ENCODE measurements around the gene KPNA3.
A peak's percentile ranks its signal among the peaks of the same experiment; 100 is the strongest.

KPNA3 gene, protein sequence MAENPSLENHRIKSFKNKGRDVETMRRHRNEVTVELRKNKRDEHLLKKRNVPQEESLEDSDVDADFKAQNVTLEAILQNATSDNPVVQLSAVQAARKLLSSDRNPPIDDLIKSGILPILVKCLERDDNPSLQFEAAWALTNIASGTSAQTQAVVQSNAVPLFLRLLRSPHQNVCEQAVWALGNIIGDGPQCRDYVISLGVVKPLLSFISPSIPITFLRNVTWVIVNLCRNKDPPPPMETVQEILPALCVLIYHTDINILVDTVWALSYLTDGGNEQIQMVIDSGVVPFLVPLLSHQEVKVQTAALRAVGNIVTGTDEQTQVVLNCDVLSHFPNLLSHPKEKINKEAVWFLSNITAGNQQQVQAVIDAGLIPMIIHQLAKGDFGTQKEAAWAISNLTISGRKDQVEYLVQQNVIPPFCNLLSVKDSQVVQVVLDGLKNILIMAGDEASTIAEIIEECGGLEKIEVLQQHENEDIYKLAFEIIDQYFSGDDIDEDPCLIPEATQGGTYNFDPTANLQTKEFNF

DNA sequence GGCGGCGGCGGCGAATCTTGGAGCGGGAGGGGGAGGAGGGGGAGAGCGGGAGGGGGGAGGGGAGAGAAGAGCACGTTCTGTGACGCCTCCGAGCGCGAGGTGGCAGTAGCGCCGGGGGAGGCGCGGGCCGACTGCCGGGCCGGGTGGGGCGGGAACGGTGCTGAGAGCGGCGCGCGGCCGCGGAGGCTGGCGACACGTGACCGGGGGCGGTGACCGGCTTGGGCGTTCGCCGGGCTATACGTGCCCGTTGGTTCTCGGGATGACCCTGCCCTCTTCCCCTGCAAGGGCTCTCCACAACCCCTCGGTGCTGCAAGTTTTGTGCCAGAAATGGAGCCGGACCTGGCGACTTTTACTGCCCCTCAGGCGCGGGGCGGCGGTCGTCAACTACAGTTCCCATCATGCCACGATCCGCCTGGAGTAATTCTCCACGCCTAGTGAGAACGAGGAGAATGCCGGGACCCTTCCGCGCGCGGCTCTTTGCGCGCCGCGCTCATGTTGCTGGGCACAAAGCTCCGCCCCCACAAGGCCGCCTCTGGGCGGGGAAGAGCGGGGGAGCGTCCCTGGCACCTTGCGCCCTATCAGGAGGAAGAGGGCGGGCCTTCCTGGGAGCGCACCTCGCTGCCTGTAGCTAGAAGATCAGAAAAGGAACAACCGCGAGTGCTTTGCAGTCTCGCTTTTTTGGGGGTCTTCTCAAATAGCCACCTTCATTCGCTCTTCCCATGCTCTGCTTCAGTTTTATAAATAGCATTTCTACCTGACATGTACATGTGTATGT lies at the start of gene KPNA3:
Gene KPNA3, minus strand, starts transcription at position 133 of the 775 bp plus-strand sequence. CDS start 176 bp downstream, outside the sequence.
- Mint-ChIP-seq H3K9me3 (no peaks in the 10 kb centered on the region), H3K36me3 (peaks cover 9 to 13% of the 10 kb centered on the region in 2 donors), H3K27me3 (no peaks in the 10 kb centered on the region), H3K4me3 (peak within 1 kb of the TSS; percentile 89 to 91), H3K27ac (peak within 1 kb of the TSS; percentile 98), H3K4me1 (peaks cover 24 to 33% of the 10 kb centered on the region in 2 donors)
- DNase-seq, result peak; percentile 91
- ATAC-seq (replicated peaks), result peak; percentile 89 to 92

DNA sequence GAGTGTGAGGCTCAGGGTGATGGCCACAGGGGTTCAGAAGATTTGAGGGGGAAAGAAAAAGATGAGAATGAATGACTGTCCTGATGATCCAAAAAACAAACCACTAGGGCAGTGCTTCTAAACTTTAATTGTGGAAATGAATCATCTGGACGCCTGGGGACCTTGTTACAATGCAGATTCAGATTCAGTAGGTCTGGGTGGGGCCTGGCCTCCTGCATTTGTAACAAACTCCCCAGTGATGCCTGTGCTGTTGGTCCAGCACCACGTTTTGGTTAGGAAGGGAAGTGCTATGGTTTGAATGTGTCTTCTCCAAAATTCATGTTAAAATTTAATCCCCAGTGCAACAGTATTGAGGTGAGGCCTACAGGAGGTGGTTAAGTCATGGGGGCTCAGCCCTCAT lies 49.5 kb upstream of the KPNA3 start:
- Mint-ChIP-seq H3K36me3 (no peaks in the 10 kb centered on the region), H3K4me1 (peaks cover 0 to 5% of the 10 kb centered on the region in 2 donors), H3K27ac (no peak overlapping the region), H3K9me3 (no peaks in the 10 kb centered on the region), H3K4me3 (no peak overlapping the region), H3K27me3 (peaks cover 0 to 7% of the 10 kb centered on the region in 2 donors)
- DNase-seq, result no peak
- no peak for ATAC-seq (replicated peaks)

DNA sequence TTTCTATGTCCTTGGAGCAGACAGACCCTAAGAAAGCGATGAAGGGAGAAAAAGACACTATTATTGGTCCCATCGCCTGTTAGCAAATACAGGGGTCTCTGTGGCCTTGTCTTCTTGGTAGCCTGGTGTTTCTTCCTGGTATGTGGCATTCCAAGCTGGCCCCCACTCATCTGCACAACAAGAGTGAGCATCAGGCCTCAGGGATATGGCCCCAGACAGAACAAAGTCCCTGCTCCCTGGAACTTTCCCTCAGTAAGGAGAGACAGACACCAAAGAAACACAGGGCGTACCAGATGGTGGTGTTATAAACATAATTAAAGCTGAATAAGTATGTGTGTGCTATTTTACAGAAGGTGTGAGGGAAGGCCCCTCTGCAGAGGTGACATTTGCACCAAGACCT lies 48.2 kb upstream of the KPNA3 start:
- H3K4me3 Mint-ChIP-seq, result no peak overlapping the region

DNA sequence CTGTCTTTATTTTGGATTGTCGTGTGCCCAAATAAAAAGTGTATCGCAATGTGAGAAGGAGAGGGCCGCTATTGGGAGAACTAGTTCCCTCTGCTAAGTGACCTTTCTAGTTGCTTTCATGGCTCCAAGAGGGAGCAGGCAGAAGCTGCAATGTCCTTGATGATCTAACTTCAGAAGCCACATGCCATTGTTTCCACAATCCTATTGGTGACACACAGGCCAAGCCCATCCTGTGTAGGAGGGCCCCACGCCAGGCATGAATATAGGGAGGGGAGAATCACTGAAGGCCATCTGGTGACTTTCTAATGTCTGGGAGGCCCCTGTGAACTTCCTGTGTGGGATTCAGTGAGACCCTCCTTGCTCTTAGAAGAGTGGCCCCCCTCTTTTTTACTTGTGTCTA lies 47.8 kb upstream of the KPNA3 start:
- H3K27me3 Mint-ChIP-seq, result peaks cover 0 to 4% of the 10 kb centered on the region in 2 donors
- no peaks in the 10 kb centered on the region for H3K9me3 Mint-ChIP-seq
- no peak overlapping the region for H3K27ac Mint-ChIP-seq
- no peak overlapping the region for H3K4me3 Mint-ChIP-seq
- no peaks in the 10 kb centered on the region for H3K36me3 Mint-ChIP-seq
- DNase-seq, result no peak
- H3K4me1 Mint-ChIP-seq, result peaks cover 0 to 5% of the 10 kb centered on the region in 2 donors
- ATAC-seq (replicated peaks), result peak; percentile 47 to 60

More for the DNA sequence above, 48.2 kb upstream of the KPNA3 start:
- DNase-seq (no peak), ATAC-seq (replicated peaks) (peak; percentile 23 to 41)
- H3K9me3 Mint-ChIP-seq, result no peaks in the 10 kb centered on the region
- H3K4me1 Mint-ChIP-seq, result peaks cover 0 to 5% of the 10 kb centered on the region in 2 donors
- peaks cover 0 to 7% of the 10 kb centered on the region in 2 donors for H3K27me3 Mint-ChIP-seq
- H3K27ac Mint-ChIP-seq, result no peak overlapping the region
- H3K36me3 Mint-ChIP-seq, result no peaks in the 10 kb centered on the region

DNA sequence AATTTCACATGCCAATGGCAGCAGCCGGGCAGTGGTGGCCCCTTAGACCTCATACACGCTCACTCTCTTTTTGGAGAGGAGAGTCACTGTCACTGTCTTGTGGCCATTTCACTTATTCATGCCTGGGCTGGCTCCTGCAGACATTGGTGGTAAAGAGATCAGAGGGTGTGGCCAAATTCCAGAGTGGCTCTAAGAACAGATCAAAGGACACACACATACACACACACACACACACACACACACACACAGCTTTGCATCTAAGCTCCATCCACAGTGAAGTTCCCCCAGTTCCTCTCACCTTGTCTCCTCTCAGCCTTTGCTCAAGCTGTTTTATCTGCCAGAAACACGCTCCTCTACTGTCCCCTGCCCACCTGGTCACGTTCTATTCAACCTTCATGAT lies 46.5 kb upstream of the KPNA3 start:
- no peaks in the 10 kb centered on the region for H3K9me3 Mint-ChIP-seq
- peaks cover 0 to 2% of the 10 kb centered on the region in 2 donors for H3K27me3 Mint-ChIP-seq
- DNase-seq, result no peak
- ATAC-seq (replicated peaks), result no peak
- H3K4me3 Mint-ChIP-seq, result no peak overlapping the region
- peak overlapping the region; percentile 11 for H3K27ac Mint-ChIP-seq
- no peaks in the 10 kb centered on the region for H3K36me3 Mint-ChIP-seq
- H3K4me1 Mint-ChIP-seq, result peaks cover 0 to 5% of the 10 kb centered on the region in 2 donors

DNA sequence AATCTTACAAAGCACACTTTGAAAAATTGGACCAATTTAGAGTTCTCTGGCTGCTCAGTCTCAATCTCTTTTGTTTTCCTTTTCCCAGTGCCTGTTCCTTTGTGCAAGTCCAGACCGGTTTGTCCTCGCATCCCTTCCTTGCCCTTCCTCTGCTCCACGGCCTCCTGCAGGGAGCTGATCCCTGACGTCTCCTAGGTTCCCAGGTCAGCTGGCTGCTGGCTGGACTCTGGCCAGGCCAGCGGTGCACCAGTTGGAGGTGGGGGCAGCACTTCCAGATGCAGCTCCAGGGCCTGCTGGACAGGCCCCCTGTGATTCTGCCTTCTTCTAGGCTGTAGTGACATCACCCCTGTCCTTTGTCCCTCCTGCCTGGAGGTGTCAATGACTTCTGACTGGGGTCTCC lies 44.0 kb upstream of the KPNA3 start:
- no peaks in the 10 kb centered on the region for H3K36me3 Mint-ChIP-seq
- H3K4me3 Mint-ChIP-seq, result no peak overlapping the region
- ATAC-seq (replicated peaks) (no peak), DNase-seq (no peak)
- H3K9me3 Mint-ChIP-seq, result no peaks in the 10 kb centered on the region
- peaks cover 2 to 9% of the 10 kb centered on the region in 2 donors for H3K4me1 Mint-ChIP-seq
- peaks cover 0 to 3% of the 10 kb centered on the region in 2 donors for H3K27me3 Mint-ChIP-seq
- H3K27ac Mint-ChIP-seq, result no peak overlapping the region

DNA sequence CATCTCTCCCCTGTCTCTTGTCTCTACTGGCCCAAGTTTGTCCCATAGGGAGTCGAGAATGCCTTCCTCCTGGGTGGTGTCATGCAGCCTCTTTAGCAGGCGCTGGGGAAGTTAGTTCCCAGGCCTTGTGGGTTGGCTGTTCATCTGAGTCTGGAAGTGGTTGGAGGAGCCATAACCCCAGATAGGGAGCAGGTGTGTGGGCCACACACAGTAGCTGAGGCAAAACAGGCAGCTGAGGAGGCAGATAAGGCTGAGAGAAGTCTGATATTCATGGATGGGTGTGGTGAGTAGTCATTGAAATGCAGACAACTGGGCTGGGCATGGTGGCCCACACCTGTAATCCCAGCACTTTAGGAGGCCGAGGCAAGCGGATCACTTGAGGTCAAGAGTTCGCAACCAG lies 40.9 kb upstream of the KPNA3 start:
- peaks cover 6 to 9% of the 10 kb centered on the region in 2 donors for H3K27me3 Mint-ChIP-seq
- no peak overlapping the region for H3K27ac Mint-ChIP-seq
- peaks cover 5 to 13% of the 10 kb centered on the region in 2 donors for H3K4me1 Mint-ChIP-seq
- peaks cover 6 to 7% of the 10 kb centered on the region in 2 donors for H3K9me3 Mint-ChIP-seq
- H3K4me3 Mint-ChIP-seq, result no peak overlapping the region
- no peak for DNase-seq
- ATAC-seq (replicated peaks), result no peak
- peaks cover 3 to 6% of the 10 kb centered on the region in 2 donors for H3K36me3 Mint-ChIP-seq

DNA sequence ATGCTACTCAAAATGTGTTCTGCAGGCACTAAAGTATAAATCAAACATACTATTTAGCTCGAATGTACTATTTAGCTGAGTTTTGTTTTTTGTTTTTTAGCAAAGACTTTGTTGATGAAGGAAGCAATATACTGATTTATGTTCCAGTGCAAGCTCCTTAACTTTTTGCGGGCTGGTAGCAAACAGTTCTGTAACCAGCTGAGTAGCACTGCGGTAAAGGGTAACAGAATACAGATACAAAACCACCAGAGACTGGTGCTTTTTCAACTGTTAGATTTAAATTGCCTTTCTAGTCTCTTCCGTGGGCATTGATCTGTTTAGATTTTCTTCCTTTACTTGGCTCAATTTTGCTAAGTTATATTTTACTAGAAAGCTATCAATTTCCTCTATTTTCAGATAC lies 39.0 kb upstream of the KPNA3 start:
- Mint-ChIP-seq H3K9me3 (peaks cover 6 to 7% of the 10 kb centered on the region in 2 donors), H3K36me3 (peaks cover 3 to 6% of the 10 kb centered on the region in 2 donors), H3K4me3 (no peak overlapping the region), H3K4me1 (peaks cover 5 to 13% of the 10 kb centered on the region in 2 donors), H3K27ac (no peak overlapping the region), H3K27me3 (peaks cover 6 to 9% of the 10 kb centered on the region in 2 donors)
- ATAC-seq (replicated peaks) (no peak), DNase-seq (no peak)

DNA sequence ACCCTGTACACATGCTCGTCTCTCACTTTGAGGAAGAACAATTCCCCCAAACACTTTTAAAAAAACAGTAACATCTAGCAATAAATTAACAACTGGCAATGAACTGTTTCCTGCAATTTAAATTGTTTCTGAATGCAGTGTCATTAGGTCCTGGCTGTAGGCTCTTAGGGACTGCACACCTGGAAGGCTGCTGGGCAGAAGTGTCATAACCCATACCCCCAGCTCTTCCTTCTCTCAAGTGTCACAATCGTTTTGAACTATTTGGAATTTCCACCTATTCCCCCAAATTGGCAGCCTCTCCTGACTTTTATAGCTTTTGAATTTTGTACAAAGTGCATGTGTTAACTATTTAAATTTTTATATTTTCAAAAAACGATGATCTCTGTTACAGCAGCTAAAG lies 38.2 kb upstream of the KPNA3 start:
- H3K36me3 Mint-ChIP-seq, result peaks cover 3 to 6% of the 10 kb centered on the region in 2 donors
- H3K27me3 Mint-ChIP-seq, result peaks cover 6 to 13% of the 10 kb centered on the region in 2 donors
- H3K9me3 Mint-ChIP-seq, result peaks cover 6 to 7% of the 10 kb centered on the region in 2 donors
- DNase-seq (no peak), ATAC-seq (replicated peaks) (no peak)
- H3K4me3 Mint-ChIP-seq, result no peak overlapping the region
- no peak overlapping the region for H3K27ac Mint-ChIP-seq
- H3K4me1 Mint-ChIP-seq, result peaks cover 5 to 13% of the 10 kb centered on the region in 2 donors

DNA sequence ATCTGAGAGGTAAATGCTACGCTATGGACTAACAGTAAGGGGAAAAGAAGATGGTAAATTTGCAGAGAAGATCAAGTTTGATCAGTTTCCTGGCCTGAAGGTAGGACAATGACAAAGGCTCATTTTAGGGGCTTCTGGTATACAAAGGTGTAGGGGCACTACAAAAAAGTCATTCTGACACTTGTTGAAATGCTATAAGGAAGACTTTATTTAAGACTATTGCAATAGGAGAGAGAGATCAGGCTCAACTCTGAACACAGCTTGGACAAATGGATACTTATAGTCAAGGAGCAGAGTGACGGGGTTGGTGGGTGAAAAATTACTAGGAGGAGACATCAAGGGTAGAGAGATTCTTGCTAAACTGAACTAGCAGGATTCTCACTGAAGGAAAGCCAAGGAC lies 37.2 kb upstream of the KPNA3 start:
- H3K9me3 Mint-ChIP-seq, result peaks cover 6 to 7% of the 10 kb centered on the region in 2 donors
- H3K4me1 Mint-ChIP-seq, result peaks cover 5 to 13% of the 10 kb centered on the region in 2 donors
- H3K27me3 Mint-ChIP-seq, result peaks cover 9 to 13% of the 10 kb centered on the region in 2 donors
- ATAC-seq (replicated peaks) (no peak), DNase-seq (no peak)
- no peak overlapping the region for H3K27ac Mint-ChIP-seq
- H3K36me3 Mint-ChIP-seq, result peaks cover 3 to 6% of the 10 kb centered on the region in 2 donors
- H3K4me3 Mint-ChIP-seq, result no peak overlapping the region

DNA sequence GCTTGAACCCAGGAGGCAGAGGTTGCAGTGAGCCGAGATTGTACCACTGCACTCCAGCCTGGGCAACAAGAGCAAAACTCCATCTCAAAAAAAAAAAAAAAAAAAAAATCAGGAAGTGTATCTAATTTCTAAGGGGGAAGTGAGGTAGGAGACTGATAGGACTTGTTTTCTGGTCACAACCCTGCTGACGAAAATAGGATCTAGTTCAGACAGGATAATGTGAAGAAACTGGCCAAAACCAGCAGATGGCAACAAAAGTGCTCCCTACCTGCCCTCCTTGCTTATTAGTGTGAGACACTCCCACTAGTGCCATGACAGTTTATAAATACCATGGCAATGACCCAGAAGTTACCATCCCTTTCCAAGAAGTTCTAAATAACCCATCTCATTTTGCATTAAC lies 36.0 kb upstream of the KPNA3 start:
- Mint-ChIP-seq H3K9me3 (peaks cover 6 to 7% of the 10 kb centered on the region in 2 donors), H3K4me1 (peaks cover 5 to 13% of the 10 kb centered on the region in 2 donors), H3K27ac (no peak overlapping the region)

DNA sequence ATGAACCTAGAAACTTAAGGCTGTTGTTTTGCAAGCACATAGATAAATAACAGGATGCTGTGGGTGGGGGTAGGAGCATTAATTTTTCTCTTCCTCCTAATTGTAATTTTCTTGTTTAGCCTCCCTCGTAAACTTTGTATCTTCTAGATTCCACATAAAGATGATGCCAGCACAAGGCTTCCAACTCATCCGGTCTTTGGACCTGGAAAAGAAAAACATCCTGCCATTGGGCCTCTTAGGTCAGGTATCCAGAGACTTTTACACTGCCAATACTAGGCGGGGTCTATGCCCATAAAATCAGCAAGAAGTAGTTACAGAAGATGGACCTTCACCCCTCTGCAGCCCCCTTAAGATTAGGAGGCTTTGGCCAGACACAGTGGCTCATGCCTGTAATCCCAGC lies 35.4 kb upstream of the KPNA3 start:
- ATAC-seq (replicated peaks) (no peak), DNase-seq (no peak)
- peaks cover 12 to 13% of the 10 kb centered on the region in 2 donors for H3K27me3 Mint-ChIP-seq
- no peak overlapping the region for H3K27ac Mint-ChIP-seq
- H3K4me3 Mint-ChIP-seq, result no peak overlapping the region
- H3K4me1 Mint-ChIP-seq, result peaks cover 5 to 13% of the 10 kb centered on the region in 2 donors
- H3K9me3 Mint-ChIP-seq, result peaks cover 6 to 7% of the 10 kb centered on the region in 2 donors
- peaks cover 3 to 6% of the 10 kb centered on the region in 2 donors for H3K36me3 Mint-ChIP-seq

More for the DNA sequence above, 36.0 kb upstream of the KPNA3 start:
- H3K27me3 Mint-ChIP-seq, result peaks cover 12 to 13% of the 10 kb centered on the region in 2 donors
- no peak overlapping the region for H3K4me3 Mint-ChIP-seq
- ATAC-seq (replicated peaks) (peak; percentile 39 to 45), DNase-seq (no peak)
- peaks cover 3 to 6% of the 10 kb centered on the region in 2 donors for H3K36me3 Mint-ChIP-seq

DNA sequence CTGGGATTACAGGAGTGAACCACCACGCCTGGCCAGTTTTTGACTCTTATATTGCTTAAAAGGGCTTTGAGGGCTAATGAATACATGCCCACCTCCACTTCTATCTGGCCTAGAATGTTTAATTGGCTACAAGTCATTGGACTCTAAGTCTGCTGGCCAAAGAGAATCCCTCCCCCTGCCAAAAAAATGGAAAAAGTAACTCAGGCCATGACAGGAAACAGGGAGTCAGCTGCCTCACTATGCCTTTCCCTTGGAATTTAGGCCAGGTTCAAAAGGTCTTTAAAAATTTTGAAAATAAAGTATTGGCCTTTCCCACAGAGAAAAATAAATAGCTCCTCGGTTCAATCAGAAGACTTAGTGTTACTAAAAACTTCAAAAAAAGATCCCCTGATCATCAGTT lies 34.9 kb upstream of the KPNA3 start:
- peaks cover 5 to 13% of the 10 kb centered on the region in 2 donors for H3K4me1 Mint-ChIP-seq
- H3K36me3 Mint-ChIP-seq, result peaks cover 3 to 6% of the 10 kb centered on the region in 2 donors
- H3K4me3 Mint-ChIP-seq, result no peak overlapping the region
- no peak overlapping the region for H3K27ac Mint-ChIP-seq
- peaks cover 6 to 7% of the 10 kb centered on the region in 2 donors for H3K9me3 Mint-ChIP-seq
- ATAC-seq (replicated peaks), result no peak
- no peak for DNase-seq
- H3K27me3 Mint-ChIP-seq, result peaks cover 10 to 12% of the 10 kb centered on the region in 2 donors
